Coronary artery (tissue), 2 donors: ENCODE measurements around the gene OR5H6.
"Not testable (repeated sequence)": the region's sequence is repeated elsewhere in the genome, so short reads cannot be mapped to it uniquely, and the experiment has no call there.

Experiments used
- DNase-seq: peaks from one replicate; pipeline ENCODE4 v3.0.0-alpha.2; 2017; ENCODE audit warnings: low spot score
- H3K27ac ChIP-seq, 2 donors: fragments of 200-600 bp; sonication (generic); one replicate each; pipeline ENCODE4 v1.5.1; 2016 to 2019
- H3K4me3 ChIP-seq: fragments of 200-600 bp; sonication (generic); 2 replicates; pipeline ENCODE4 v1.5.1; 2016; ENCODE audit warnings: mild to moderate bottlenecking, moderate library complexity
- TF ChIP-seq, protein P1 (sequence below): fragments of 200-600 bp; sonication (generic); IDR thresholded peaks from one replicate; pipeline ENCODE4 v1.5.1; 2019; ENCODE audit warnings: antibody characterized with exemption

OR5H6 gene

DNA sequence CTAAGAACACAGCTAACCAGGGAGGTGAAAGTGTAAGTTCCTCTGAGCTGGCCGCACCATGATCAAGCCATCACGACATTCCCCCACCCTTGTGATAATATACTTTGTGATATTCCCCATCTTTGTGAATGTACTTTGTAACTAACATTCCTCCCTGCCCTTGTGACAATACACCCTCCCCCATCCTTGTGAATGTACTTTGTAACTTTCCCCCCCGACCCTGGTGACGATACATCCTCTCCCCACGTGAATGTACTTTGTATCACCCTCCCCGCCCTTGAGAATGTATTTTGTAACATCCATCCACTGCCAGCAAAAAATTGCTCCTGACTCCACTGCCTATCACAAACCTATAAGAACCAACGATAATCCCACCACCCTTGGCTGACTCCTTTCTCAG is 20.2 kb upstream of the OR5H6 start:
- Histone ChIP-seq H3K4me3 (no peak overlapping the region), H3K27ac (no peak overlapping the region)
- TF ChIP-seq, protein P1, sequence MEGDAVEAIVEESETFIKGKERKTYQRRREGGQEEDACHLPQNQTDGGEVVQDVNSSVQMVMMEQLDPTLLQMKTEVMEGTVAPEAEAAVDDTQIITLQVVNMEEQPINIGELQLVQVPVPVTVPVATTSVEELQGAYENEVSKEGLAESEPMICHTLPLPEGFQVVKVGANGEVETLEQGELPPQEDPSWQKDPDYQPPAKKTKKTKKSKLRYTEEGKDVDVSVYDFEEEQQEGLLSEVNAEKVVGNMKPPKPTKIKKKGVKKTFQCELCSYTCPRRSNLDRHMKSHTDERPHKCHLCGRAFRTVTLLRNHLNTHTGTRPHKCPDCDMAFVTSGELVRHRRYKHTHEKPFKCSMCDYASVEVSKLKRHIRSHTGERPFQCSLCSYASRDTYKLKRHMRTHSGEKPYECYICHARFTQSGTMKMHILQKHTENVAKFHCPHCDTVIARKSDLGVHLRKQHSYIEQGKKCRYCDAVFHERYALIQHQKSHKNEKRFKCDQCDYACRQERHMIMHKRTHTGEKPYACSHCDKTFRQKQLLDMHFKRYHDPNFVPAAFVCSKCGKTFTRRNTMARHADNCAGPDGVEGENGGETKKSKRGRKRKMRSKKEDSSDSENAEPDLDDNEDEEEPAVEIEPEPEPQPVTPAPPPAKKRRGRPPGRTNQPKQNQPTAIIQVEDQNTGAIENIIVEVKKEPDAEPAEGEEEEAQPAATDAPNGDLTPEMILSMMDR: no peak
- DNase-seq: no peak

DNA sequence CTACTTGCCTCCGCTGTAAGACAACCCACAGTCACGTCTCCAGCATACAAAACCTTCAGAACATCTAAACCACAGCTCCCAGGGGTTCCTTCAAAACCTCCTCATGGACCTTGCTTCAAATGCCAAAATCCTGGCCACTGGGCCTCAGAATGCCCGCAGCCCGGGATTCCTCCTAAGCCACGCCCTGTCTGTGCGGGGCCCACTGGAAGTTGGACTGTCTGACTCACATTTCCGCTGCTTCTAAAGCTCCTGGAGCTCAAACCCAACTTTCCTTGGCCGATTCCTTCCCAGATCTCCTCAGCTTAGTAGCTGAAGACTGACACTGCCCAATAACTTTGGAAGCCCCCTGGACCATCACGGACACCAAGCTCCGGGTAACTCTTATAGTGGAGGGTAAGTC is 17.9 kb upstream of the OR5H6 start:
- no peak overlapping the region for H3K27ac ChIP-seq
- DNase-seq: no peak
- no peak overlapping the region for H3K4me3 ChIP-seq
- TF ChIP-seq, protein P1: no peak

DNA sequence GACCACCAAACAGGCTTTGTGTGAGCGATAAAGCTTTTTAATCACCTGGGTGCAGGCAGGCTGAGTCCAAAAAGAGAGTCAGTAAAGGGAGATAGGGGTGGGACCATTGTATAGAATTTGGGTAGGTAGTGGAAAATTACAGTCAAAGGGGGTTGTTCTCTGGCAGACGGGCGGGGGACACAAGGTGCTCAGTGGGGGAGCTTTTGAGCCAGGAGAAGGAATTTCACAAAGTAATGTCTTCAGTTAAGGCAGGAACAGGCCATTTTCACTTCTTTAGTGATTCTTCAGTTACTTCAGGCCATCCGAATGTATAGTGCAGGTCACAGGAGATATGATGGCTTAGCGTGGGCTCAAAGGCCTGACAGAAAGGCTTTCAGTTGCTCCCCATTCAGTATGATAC is 8.0 kb upstream of the OR5H6 start:
- not testable (repeated sequence) for DNase-seq, H3K4me3 ChIP-seq

DNA sequence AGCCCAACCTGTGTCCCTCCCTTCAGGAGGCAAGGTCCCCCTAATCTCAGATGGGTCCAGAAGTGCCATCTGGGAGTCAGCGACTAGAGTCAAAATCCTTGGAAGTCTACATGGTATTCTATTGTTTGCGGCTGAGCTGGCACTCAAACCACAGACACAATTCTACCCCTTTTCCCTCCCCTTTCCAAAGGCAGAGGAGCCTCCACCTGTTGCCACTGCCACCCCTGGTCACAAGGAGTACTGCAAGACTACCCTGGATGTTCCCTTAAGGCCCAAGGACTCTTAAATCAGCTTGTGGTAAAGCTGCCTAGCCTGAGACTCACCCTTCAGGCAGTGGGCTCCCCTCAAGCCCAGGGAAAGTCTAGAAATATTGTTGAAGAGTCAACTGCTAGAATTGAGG is 4.3 kb upstream of the OR5H6 start:
- Histone ChIP-seq H3K4me3 (no peak overlapping the region), H3K27ac (no peak overlapping the region)
- DNase-seq: no peak
- TF ChIP-seq, protein P1: no peak

More for the DNA sequence above, 8.0 kb upstream of the OR5H6 start:
- H3K27ac ChIP-seq: not testable (repeated sequence)

DNA sequence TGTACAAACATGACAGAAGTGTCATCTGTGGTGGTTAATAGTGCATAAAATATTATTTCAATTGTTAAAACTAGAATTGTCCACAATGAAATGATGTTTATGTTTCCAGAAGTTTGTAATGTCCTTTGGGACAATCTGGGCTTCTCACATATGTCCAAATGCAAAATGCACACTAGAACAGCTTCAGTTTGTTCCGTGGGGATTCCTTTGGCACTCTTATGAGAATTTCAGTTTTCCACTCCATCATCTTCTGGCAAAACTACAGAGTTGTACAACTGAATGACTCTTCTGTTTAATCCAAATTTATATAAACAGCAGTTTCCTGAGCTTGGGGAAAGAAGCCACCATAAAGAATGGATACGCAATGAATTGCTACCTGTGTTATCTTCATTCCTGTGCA is 2.0 kb upstream of the OR5H6 start:
- Histone ChIP-seq H3K27ac (no peak overlapping the region), H3K4me3 (no peak overlapping the region)
- TF ChIP-seq, protein P1: no peak
- no peak for DNase-seq

DNA sequence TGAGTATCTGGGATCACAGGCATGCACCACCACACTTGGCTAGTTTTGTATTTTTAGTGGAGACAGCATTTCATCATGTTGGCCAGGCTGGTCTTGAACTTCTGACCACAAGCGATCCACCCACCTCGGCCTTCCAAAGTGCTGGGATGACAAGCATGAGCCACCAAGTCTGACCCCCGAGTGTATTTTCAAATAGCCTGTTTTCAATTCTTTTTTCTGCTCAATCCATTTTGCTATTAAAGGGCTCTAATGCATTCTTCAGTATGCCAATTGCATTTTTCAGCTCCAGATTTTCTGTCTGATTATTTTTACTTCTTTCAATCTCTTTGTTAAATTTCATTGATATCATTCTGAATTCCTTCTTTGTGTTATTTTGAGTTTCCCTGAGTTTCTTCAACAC is 5.8 kb downstream of the OR5H6 start:
- TF ChIP-seq, protein P1: no peak
- no peak overlapping the region for H3K27ac ChIP-seq
- no peak overlapping the region for H3K4me3 ChIP-seq
- no peak for DNase-seq

DNA sequence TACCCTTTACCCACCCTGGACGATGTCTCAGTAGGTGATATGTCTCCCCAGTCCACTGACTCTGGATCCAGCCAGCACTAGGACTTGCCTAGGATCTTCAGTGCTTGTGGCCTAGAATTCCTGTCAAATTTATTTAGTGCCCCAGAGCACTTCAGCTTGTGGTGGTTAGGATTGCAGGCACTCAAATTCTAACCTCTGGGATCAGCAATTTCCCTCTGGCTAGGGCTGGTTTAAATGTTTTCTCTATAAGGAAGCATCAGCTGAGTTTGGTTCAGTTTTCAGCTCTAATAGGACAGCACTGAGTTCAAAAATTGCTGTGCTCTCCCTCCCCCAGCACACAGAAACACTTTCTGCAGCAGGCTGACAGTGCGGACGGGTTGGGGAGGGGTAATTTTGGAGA is 8.1 kb downstream of the OR5H6 start:
- Histone ChIP-seq H3K4me3 (no peak overlapping the region), H3K27ac (no peak overlapping the region)
- DNase-seq: no peak
- TF ChIP-seq, protein P1: no peak

DNA sequence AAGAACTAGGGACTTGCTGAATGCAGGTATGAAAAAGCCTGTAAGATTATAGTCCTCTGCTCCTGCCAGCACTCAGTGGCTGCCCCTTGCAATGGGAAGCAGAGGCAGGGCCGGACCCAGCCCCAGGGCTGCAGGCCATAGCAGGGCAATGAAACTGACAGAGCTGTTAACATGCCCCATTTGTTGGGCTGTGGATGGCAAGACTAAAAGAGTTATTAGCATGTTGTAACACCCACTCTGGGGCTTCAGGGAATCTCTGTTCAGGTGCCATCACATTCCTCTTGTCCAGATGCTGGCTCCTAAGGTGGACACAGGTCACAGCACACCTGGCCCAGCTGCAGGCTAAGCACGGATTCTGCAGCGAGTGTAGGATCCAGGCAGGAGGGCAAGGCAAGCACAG is 10.9 kb downstream of the OR5H6 start:
- no peak overlapping the region for H3K27ac ChIP-seq
- no peak for DNase-seq
- TF ChIP-seq, protein P1: no peak
- no peak overlapping the region for H3K4me3 ChIP-seq
